Measurements from ENCODE around the gene SPTBN2.
"Not testable (repeated sequence)": the region's sequence is repeated elsewhere in the genome, so short reads cannot be mapped to it uniquely, and the experiment has no call there.

The SPTBN2 gene

GRCh38 chr11:66725114-66725513 is 3.9 kb downstream of the SPTBN2 start:
- H3K36me3 ChIP-seq (ENCODE audit: control insufficient read depth in 5 of 5, insufficient read depth in 5 of 5, low read length in 5 of 5) = no peaks in the 10 kb centered on the region
- H3K9ac ChIP-seq (ENCODE audit: low read length in 5 of 5) = no peak overlapping the region
- H3K27ac ChIP-seq (ENCODE audit: low read depth, low read length) = no peak overlapping the region
- peaks cover 2 to 13% (median 12%) of the 10 kb centered on the region in 5 donors for H3K4me1 ChIP-seq (ENCODE audit: control insufficient read depth in 5 of 5, insufficient read depth in 5 of 5, low read length in 5 of 5)
- H3K4me3 ChIP-seq (ENCODE audit: low read depth in 1 of 5, low read length in 5 of 5) = no peak overlapping the region
- H3K27me3 ChIP-seq (ENCODE audit: control insufficient read depth in 5 of 5, insufficient read depth in 4 of 5, low read length in 5 of 5) = peaks cover 2 to 37% (median 21%) of the 10 kb centered on the region in 5 donors
- H3K9me3 ChIP-seq (ENCODE audit: control insufficient read depth in 5 of 5, low read length in 5 of 5) = no peaks in the 10 kb centered on the region

- H3K27me3 ChIP-seq (ENCODE audit: control insufficient read depth in 5 of 5, insufficient read depth in 4 of 5, low read length in 5 of 5) = peaks cover 7 to 41% (median 26%) of the 10 kb centered on the region in 5 donors
- H3K9me3 ChIP-seq (ENCODE audit: control insufficient read depth in 5 of 5, low read length in 5 of 5); H3K27ac ChIP-seq (ENCODE audit: low read depth, low read length); H3K9ac ChIP-seq (ENCODE audit: low read length in 5 of 5); H3K4me3 ChIP-seq (ENCODE audit: low read depth in 1 of 5, low read length in 5 of 5); H3K36me3 ChIP-seq (ENCODE audit: control insufficient read depth in 5 of 5, insufficient read depth in 5 of 5, low read length in 5 of 5): not testable (repeated sequence)
- peaks cover 2 to 13% (median 12%) of the 10 kb centered on the region in 5 donors for H3K4me1 ChIP-seq (ENCODE audit: control insufficient read depth in 5 of 5, insufficient read depth in 5 of 5, low read length in 5 of 5)
Observed at GRCh38 chr11:66724167-66724566, 4.8 kb downstream of the SPTBN2 start.

GRCh38 chr11:66723693-66724092 is 5.3 kb downstream of the SPTBN2 start:
- Histone ChIP-seq H3K36me3 (ENCODE audit: control insufficient read depth in 5 of 5, insufficient read depth in 5 of 5, low read length in 5 of 5) (peaks cover 0 to 2% (median 0%) of the 10 kb centered on the region in 5 donors), H3K9me3 (ENCODE audit: control insufficient read depth in 5 of 5, low read length in 5 of 5) (no peaks in the 10 kb centered on the region), H3K9ac (ENCODE audit: low read length in 5 of 5) (no peak overlapping the region), H3K27me3 (ENCODE audit: control insufficient read depth in 5 of 5, insufficient read depth in 4 of 5, low read length in 5 of 5) (peaks cover 7 to 41% (median 23%) of the 10 kb centered on the region in 5 donors), H3K4me1 (ENCODE audit: control insufficient read depth in 5 of 5, insufficient read depth in 5 of 5, low read length in 5 of 5) (peaks cover 2 to 11% (median 11%) of the 10 kb centered on the region in 5 donors), H3K4me3 (ENCODE audit: low read depth in 1 of 5, low read length in 5 of 5) (no peak overlapping the region), H3K27ac (ENCODE audit: low read depth, low read length) (no peak overlapping the region)

- Histone ChIP-seq H3K4me3 (ENCODE audit: low read depth in 1 of 5, low read length in 5 of 5) (no peak overlapping the region), H3K27ac (ENCODE audit: low read depth, low read length) (no peak overlapping the region), H3K9me3 (ENCODE audit: control insufficient read depth in 5 of 5, low read length in 5 of 5) (no peaks in the 10 kb centered on the region), H3K36me3 (ENCODE audit: control insufficient read depth in 5 of 5, insufficient read depth in 5 of 5, low read length in 5 of 5) (peaks cover 0 to 2% (median 0%) of the 10 kb centered on the region in 5 donors), H3K27me3 (ENCODE audit: control insufficient read depth in 5 of 5, insufficient read depth in 4 of 5, low read length in 5 of 5) (peaks cover 7 to 46% (median 27%) of the 10 kb centered on the region in 5 donors), H3K4me1 (ENCODE audit: control insufficient read depth in 5 of 5, insufficient read depth in 5 of 5, low read length in 5 of 5) (peaks cover 0 to 8% (median 7%) of the 10 kb centered on the region in 5 donors), H3K9ac (ENCODE audit: low read length in 5 of 5) (no peak overlapping the region)
Observed at GRCh38 chr11:66722745-66723651, 6.0 kb downstream of the SPTBN2 start.

- Histone ChIP-seq H3K36me3 (ENCODE audit: control insufficient read depth in 5 of 5, insufficient read depth in 5 of 5, low read length in 5 of 5) (peaks cover 0 to 2% (median 0%) of the 10 kb centered on the region in 5 donors), H3K27ac (ENCODE audit: low read depth, low read length) (no peak overlapping the region), H3K27me3 (ENCODE audit: control insufficient read depth in 5 of 5, insufficient read depth in 4 of 5, low read length in 5 of 5) (peaks cover 7 to 43% (median 23%) of the 10 kb centered on the region in 5 donors)
Observed at GRCh38 chr11:66721939-66722338, 7.1 kb downstream of the SPTBN2 start.

GRCh38 chr11:66720899-66721470 is 8.0 kb downstream of the SPTBN2 start:
- H3K9ac ChIP-seq (ENCODE audit: low read length in 5 of 5) = no peak overlapping the region
- no peak overlapping the region for H3K27ac ChIP-seq (ENCODE audit: low read depth, low read length)
- H3K4me1 ChIP-seq (ENCODE audit: control insufficient read depth in 5 of 5, insufficient read depth in 5 of 5, low read length in 5 of 5) = no peaks in the 10 kb centered on the region

More at GRCh38 chr11:66721939-66722338, 7.1 kb downstream of the SPTBN2 start:
- no peak overlapping the region for H3K9ac ChIP-seq (ENCODE audit: low read length in 5 of 5)
- peaks cover 0 to 2% (median under 1%) of the 10 kb centered on the region in 5 donors for H3K4me1 ChIP-seq (ENCODE audit: control insufficient read depth in 5 of 5, insufficient read depth in 5 of 5, low read length in 5 of 5)
- H3K4me3 ChIP-seq (ENCODE audit: low read depth in 1 of 5, low read length in 5 of 5) = no peak overlapping the region
- no peaks in the 10 kb centered on the region for H3K9me3 ChIP-seq (ENCODE audit: control insufficient read depth in 5 of 5, low read length in 5 of 5)

GRCh38 chr11:66720223-66720898 is 8.7 kb downstream of the SPTBN2 start:
- peaks cover 7 to 32% (median 18%) of the 10 kb centered on the region in 5 donors for H3K27me3 ChIP-seq (ENCODE audit: control insufficient read depth in 5 of 5, insufficient read depth in 4 of 5, low read length in 5 of 5)
- no peaks in the 10 kb centered on the region for H3K9me3 ChIP-seq (ENCODE audit: control insufficient read depth in 5 of 5, low read length in 5 of 5)
- no peaks in the 10 kb centered on the region for H3K4me1 ChIP-seq (ENCODE audit: control insufficient read depth in 5 of 5, insufficient read depth in 5 of 5, low read length in 5 of 5)
- no peak overlapping the region for H3K27ac ChIP-seq (ENCODE audit: low read depth, low read length)
- H3K9ac ChIP-seq (ENCODE audit: low read length in 5 of 5) = no peak overlapping the region
- H3K36me3 ChIP-seq (ENCODE audit: control insufficient read depth in 5 of 5, insufficient read depth in 5 of 5, low read length in 5 of 5) = peaks cover 0 to 2% (median 0%) of the 10 kb centered on the region in 5 donors
- H3K4me3 ChIP-seq (ENCODE audit: low read depth in 1 of 5, low read length in 5 of 5) = no peak overlapping the region

More at GRCh38 chr11:66720899-66721470, 8.0 kb downstream of the SPTBN2 start:
- Histone ChIP-seq H3K9me3 (ENCODE audit: control insufficient read depth in 5 of 5, low read length in 5 of 5) (no peaks in the 10 kb centered on the region), H3K36me3 (ENCODE audit: control insufficient read depth in 5 of 5, insufficient read depth in 5 of 5, low read length in 5 of 5) (peaks cover 0 to 2% (median 0%) of the 10 kb centered on the region in 5 donors), H3K27me3 (ENCODE audit: control insufficient read depth in 5 of 5, insufficient read depth in 4 of 5, low read length in 5 of 5) (peaks cover 7 to 35% (median 15%) of the 10 kb centered on the region in 5 donors), H3K4me3 (ENCODE audit: low read depth in 1 of 5, low read length in 5 of 5) (no peak overlapping the region)

- Histone ChIP-seq H3K36me3 (ENCODE audit: control insufficient read depth in 5 of 5, insufficient read depth in 5 of 5, low read length in 5 of 5) (peaks cover 0 to 2% (median 0%) of the 10 kb centered on the region in 5 donors), H3K4me3 (ENCODE audit: low read depth in 1 of 5, low read length in 5 of 5) (no peak overlapping the region), H3K27me3 (ENCODE audit: control insufficient read depth in 5 of 5, insufficient read depth in 4 of 5, low read length in 5 of 5) (peaks cover 7 to 27% (median 19%) of the 10 kb centered on the region in 5 donors), H3K9me3 (ENCODE audit: control insufficient read depth in 5 of 5, low read length in 5 of 5) (no peaks in the 10 kb centered on the region), H3K4me1 (ENCODE audit: control insufficient read depth in 5 of 5, insufficient read depth in 5 of 5, low read length in 5 of 5) (no peaks in the 10 kb centered on the region), H3K27ac (ENCODE audit: low read depth, low read length) (no peak overlapping the region), H3K9ac (ENCODE audit: low read length in 5 of 5) (no peak overlapping the region)
Observed at GRCh38 chr11:66719111-66719872, 9.7 kb downstream of the SPTBN2 start.

GRCh38 chr11:66718320-66718971 is 10.6 kb downstream of the SPTBN2 start:
- Histone ChIP-seq H3K36me3 (ENCODE audit: control insufficient read depth in 5 of 5, insufficient read depth in 5 of 5, low read length in 5 of 5) (peaks cover 0 to 2% (median 0%) of the 10 kb centered on the region in 5 donors), H3K27me3 (ENCODE audit: control insufficient read depth in 5 of 5, insufficient read depth in 4 of 5, low read length in 5 of 5) (peaks cover 7 to 27% (median 19%) of the 10 kb centered on the region in 5 donors), H3K4me1 (ENCODE audit: control insufficient read depth in 5 of 5, insufficient read depth in 5 of 5, low read length in 5 of 5) (no peaks in the 10 kb centered on the region), H3K4me3 (ENCODE audit: low read depth in 1 of 5, low read length in 5 of 5) (no peak overlapping the region), H3K9ac (ENCODE audit: low read length in 5 of 5) (no peak overlapping the region), H3K27ac (ENCODE audit: low read depth, low read length) (no peak overlapping the region), H3K9me3 (ENCODE audit: control insufficient read depth in 5 of 5, low read length in 5 of 5) (no peaks in the 10 kb centered on the region)

Measured in subcutaneous abdominal adipose tissue (tissue), 5 donors.